Measurements from ENCODE around the gene PRAMEF14. TPM values are rescaled to one million over a fixed set of nuclear protein-coding genes. Genes with fewer than 3 reads are reported as not detected.
"Not testable (repeated sequence)": the region's sequence is repeated elsewhere in the genome, so short reads cannot be mapped to it uniquely, and the experiment has no call there.

PRAMEF14 gene
- total and polyA plus RNA-seq, 2 of the 4 experiments (the other 2 are of a cell fraction) = not detected

GRCh38 chr1:13380380-13380779, 33.4 kb upstream of the PRAMEF14 start:
- H2BK5ac ChIP-seq (ENCODE audit: low read depth, low read length, poor library complexity, severe bottlenecking); DNase-seq; H2AK9ac ChIP-seq (replicated peaks; ENCODE audit: low read depth, low read length, poor library complexity); H3K27ac ChIP-seq (ENCODE audit: insufficient read depth, low read length); H2BK120ac ChIP-seq (ENCODE audit: low read depth, low read length); H3K4me1 ChIP-seq (ENCODE audit: control insufficient read depth, insufficient read depth, low read length); H3K56ac ChIP-seq (ENCODE audit: extremely low read depth, insufficient read depth, low read length); H3K18ac ChIP-seq (ENCODE audit: low read depth, low read length); H2BK15ac ChIP-seq (ENCODE audit: low read depth, low read length); H3K9me3 ChIP-seq (ENCODE audit: control insufficient read depth, insufficient read depth, low read length); H3K27me3 ChIP-seq (ENCODE audit: control insufficient read depth, insufficient read depth, low read length); H3K23ac ChIP-seq (ENCODE audit: low read depth, low read length); in situ Hi-C loops (cut with MboI; ENCODE audit: low sequenced_read_pairs); H4K8ac ChIP-seq (ENCODE audit: low read depth in 2 of 2, low read length in 2 of 2); H3K36me3 ChIP-seq (ENCODE audit: control insufficient read depth, insufficient read depth, low read length); H3K4me2 ChIP-seq (ENCODE audit: low read depth, low read length); H3K9ac ChIP-seq (ENCODE audit: low read depth, low read length); H4K5ac ChIP-seq (ENCODE audit: low read depth, low read length); H2AFZ ChIP-seq (replicated peaks; ENCODE audit: low read length, poor library complexity); H3K14ac ChIP-seq (replicated peaks; ENCODE audit: low read depth, low read length); H3K4me3 ChIP-seq (ENCODE audit: insufficient read depth, low read depth, low read length); H4K91ac ChIP-seq (ENCODE audit: insufficient read depth, low read depth, low read length); H3K79me1 ChIP-seq (ENCODE audit: low read depth in 1 of 2, low read length in 2 of 2); H2BK20ac ChIP-seq (ENCODE audit: low read depth, low read length); BruUV-seq (replicated peaks); H2AK5ac ChIP-seq (ENCODE audit: low read depth, low read length); intact Hi-C loops (cut with micrococcal nuclease); H3K9me1 ChIP-seq (ENCODE audit: insufficient read depth, low read length); ATAC-seq (ENCODE audit: low read depth); H4K20me1 ChIP-seq (ENCODE audit: insufficient read depth, low read length); H3K4ac ChIP-seq (ENCODE audit: low read depth, low read length); CTCF ChIA-PET; POLR2A ChIA-PET (ENCODE audit: unreplicated experiment); dilution Hi-C loops (cut with HindIII; ENCODE audit: low sequenced_read_pairs, unreplicated experiment): not testable (repeated sequence)
- no CpG with 5 or more reads among the region's 3 CpGs for WGBS, 2 experiments (ENCODE audit: extremely low coverage in 2 of 2, insufficient read length in 1 of 2)

- ATAC-seq (ENCODE audit: low read depth); H3K9me3 ChIP-seq (ENCODE audit: control insufficient read depth, insufficient read depth, low read length); in situ Hi-C loops (cut with MboI; ENCODE audit: low sequenced_read_pairs); H3K14ac ChIP-seq (replicated peaks; ENCODE audit: low read depth, low read length); H4K8ac ChIP-seq (ENCODE audit: low read depth in 2 of 2, low read length in 2 of 2); H2BK5ac ChIP-seq (ENCODE audit: low read depth, low read length, poor library complexity, severe bottlenecking); H3K9me1 ChIP-seq (ENCODE audit: insufficient read depth, low read length); H3K9ac ChIP-seq (ENCODE audit: low read depth, low read length); dilution Hi-C loops (cut with HindIII; ENCODE audit: low sequenced_read_pairs, unreplicated experiment); H3K4me3 ChIP-seq (ENCODE audit: insufficient read depth, low read depth, low read length); H2AK9ac ChIP-seq (replicated peaks; ENCODE audit: low read depth, low read length, poor library complexity); H4K5ac ChIP-seq (ENCODE audit: low read depth, low read length); H2AFZ ChIP-seq (replicated peaks; ENCODE audit: low read length, poor library complexity); H2BK15ac ChIP-seq (ENCODE audit: low read depth, low read length); H2BK20ac ChIP-seq (ENCODE audit: low read depth, low read length); H4K91ac ChIP-seq (ENCODE audit: insufficient read depth, low read depth, low read length); intact Hi-C loops (cut with micrococcal nuclease); H3K23ac ChIP-seq (ENCODE audit: low read depth, low read length); H3K27me3 ChIP-seq (ENCODE audit: control insufficient read depth, insufficient read depth, low read length); H3K4me2 ChIP-seq (ENCODE audit: low read depth, low read length); H2BK120ac ChIP-seq (ENCODE audit: low read depth, low read length); CTCF ChIA-PET; H3K4ac ChIP-seq (ENCODE audit: low read depth, low read length); H3K79me1 ChIP-seq (ENCODE audit: low read depth in 1 of 2, low read length in 2 of 2); H4K20me1 ChIP-seq (ENCODE audit: insufficient read depth, low read length); H3K27ac ChIP-seq (ENCODE audit: insufficient read depth, low read length); H3K18ac ChIP-seq (ENCODE audit: low read depth, low read length); DNase-seq; H3K36me3 ChIP-seq (ENCODE audit: control insufficient read depth, insufficient read depth, low read length); H3K56ac ChIP-seq (ENCODE audit: extremely low read depth, insufficient read depth, low read length); H2AK5ac ChIP-seq (ENCODE audit: low read depth, low read length); POLR2A ChIA-PET (ENCODE audit: unreplicated experiment); H3K4me1 ChIP-seq (ENCODE audit: control insufficient read depth, insufficient read depth, low read length); BruUV-seq (replicated peaks): not testable (repeated sequence)
- WGBS, 2 experiments (ENCODE audit: extremely low coverage in 2 of 2, insufficient read length in 1 of 2) = no CpG with 5 or more reads among the region's 3 CpGs
Measured at GRCh38 chr1:13378983-13379382, 32.0 kb upstream of the PRAMEF14 start.

Measured in IMR-90 (cell line).